Stimulated activated CD4-positive, alpha-beta T cell treated with anti-CD3 and anti-CD28 coated beads, Interleukin-4, amount 100 ng/mL, for 1 hour (primary cell): Measurements from ENCODE around the gene KCNF1.
"Not testable (repeated sequence)": the region's sequence is repeated elsewhere in the genome, so short reads cannot be mapped to it uniquely, and the experiment has no call there.

Experiments
- DNase-seq: peaks from one replicate; pipeline ENCODE4 v3.0.0-alpha.2; 2020

The KCNF1 gene

GRCh38 chr2:10947005-10947440 lies 35.3 kb downstream of the KCNF1 start:
- DNase-seq = no peak

GRCh38 chr2:10947446-10948187 lies 35.9 kb downstream of the KCNF1 start:
- no peak for DNase-seq

- no peak for DNase-seq
Measured at GRCh38 chr2:10948188-10948564, 36.4 kb downstream of the KCNF1 start.

GRCh38 chr2:10948606-10949230 lies 37.0 kb downstream of the KCNF1 start:
- no peak for DNase-seq

GRCh38 chr2:10949835-10950234 lies 38.1 kb downstream of the KCNF1 start:
- no peak for DNase-seq

- DNase-seq = no peak
Measured at GRCh38 chr2:10951558-10952414, 40.1 kb downstream of the KCNF1 start.

GRCh38 chr2:10954416-10954815 lies 42.7 kb downstream of the KCNF1 start:
- DNase-seq = no peak

- no peak for DNase-seq
Measured at GRCh38 chr2:10954856-10955818, 43.4 kb downstream of the KCNF1 start.

GRCh38 chr2:10956006-10956790 lies 44.5 kb downstream of the KCNF1 start:
- DNase-seq = no peak

- no peak for DNase-seq
Measured at GRCh38 chr2:10957391-10957790, 45.7 kb downstream of the KCNF1 start.

- not testable (repeated sequence) for DNase-seq
Measured at GRCh38 chr2:10958452-10958851, 46.7 kb downstream of the KCNF1 start.

- DNase-seq = no peak
Measured at GRCh38 chr2:10960606-10961489, 49.1 kb downstream of the KCNF1 start.

- DNase-seq = no peak
Measured at GRCh38 chr2:10961490-10961875, 49.7 kb downstream of the KCNF1 start.

- no peak for DNase-seq
Measured at GRCh38 chr2:10962004-10962403, 50.3 kb downstream of the KCNF1 start.

- no peak for DNase-seq
Measured at GRCh38 chr2:10963155-10963554, 51.4 kb downstream of the KCNF1 start.
